SK-N-SH treated with all-trans-retinoic acid at 6 μM for 48 hours (cell line): ENCODE results near the gene PSAP.
"Not testable (repeated sequence)": the region's sequence is repeated elsewhere in the genome, so short reads cannot be mapped to it uniquely, and the experiment has no call there.

Experiments used
- ATAC-seq: fragments of 200-7000 bp; cut with Tn5 transposase; 3 replicates; pipeline ENCODE4 v1.9.1; 2020; ENCODE audit warnings: mild to moderate bottlenecking, moderate library complexity
- ARNTL ChIP-seq: fragments of 450-650 bp; formaldehyde crosslinking; IDR thresholded peaks from 2 replicates; pipeline ENCODE4 v1.5.0; 2020; ENCODE audit warnings: low read depth, mild to moderate bottlenecking, moderate library complexity, borderline replicate concordance
- BACH2 ChIP-seq: fragments of 250-450 bp; sonication (Bioruptor Pico); IDR thresholded peaks from 2 replicates; pipeline ENCODE4 v1.9.0; 2021; ENCODE audit warnings: mild to moderate bottlenecking, borderline replicate concordance
- CSDC2 ChIP-seq: fragments of 250-450 bp; sonication (Bioruptor Pico); IDR thresholded peaks from 2 replicates; pipeline ENCODE4 v1.5.0; 2020; ENCODE audit warnings: mild to moderate bottlenecking, moderate library complexity
- ISL1 ChIP-seq: fragments of 250-450 bp; sonication (Bioruptor Pico); IDR thresholded peaks from 2 replicates; pipeline ENCODE4 v2.1.2; 2022; ENCODE audit warnings: mild to moderate bottlenecking, moderate library complexity
- OSR1 ChIP-seq: fragments of 250-450 bp; sonication (Bioruptor Pico); IDR thresholded peaks from 2 replicates; pipeline ENCODE4 v1.8.0; 2022; ENCODE audit warnings: moderate library complexity, mild to moderate bottlenecking, inconsistent platforms
- PPARA ChIP-seq: fragments of 250-450 bp; sonication (Bioruptor Pico); IDR thresholded peaks from 2 replicates; pipeline ENCODE4 v1.5.0; 2020; ENCODE audit warnings: mild to moderate bottlenecking, borderline replicate concordance
- RARB ChIP-seq: fragments of 250-450 bp; sonication (Bioruptor Pico); IDR thresholded peaks from 2 replicates; pipeline ENCODE4 v1.8.0; 2021; ENCODE audit warnings: mild to moderate bottlenecking, moderate library complexity
- SNAI2 ChIP-seq: fragments of 250-450 bp; sonication (Bioruptor Pico); IDR thresholded peaks from 2 replicates; pipeline ENCODE4 v1.5.0; 2020; ENCODE audit warnings: mild to moderate bottlenecking, moderate library complexity
- TCF4 ChIP-seq: fragments of 250-450 bp; sonication (Bioruptor Pico); IDR thresholded peaks from 2 replicates; pipeline ENCODE4 v1.8.0; 2021; ENCODE audit warnings: mild to moderate bottlenecking, moderate library complexity, borderline replicate concordance
- ZC3H10 ChIP-seq: fragments of 250-450 bp; sonication (Bioruptor Pico); IDR thresholded peaks from 2 replicates; pipeline ENCODE4 v1.5.1; 2021; ENCODE audit warnings: mild to moderate bottlenecking, moderate library complexity
- ZNF565 ChIP-seq: fragments of 450-650 bp; formaldehyde crosslinking; conservative IDR thresholded peaks from 2 replicates; pipeline ENCODE4 v1.5.0; 2020; ENCODE audit warnings: low read depth, mild to moderate bottlenecking, moderate library complexity
- ZNF8 ChIP-seq: fragments of 450-650 bp; formaldehyde crosslinking; IDR thresholded peaks from 2 replicates; pipeline ENCODE4 v1.5.0; 2020; ENCODE audit warnings: mild to moderate bottlenecking, moderate library complexity
- TF ChIP-seq, protein P1 (sequence below): fragments of 250-450 bp; sonication (Bioruptor Pico); IDR thresholded peaks from 2 replicates; pipeline ENCODE4 v1.8.0; 2021; ENCODE audit warnings: low read depth, mild to moderate bottlenecking, moderate library complexity, borderline replicate concordance
- TF ChIP-seq, protein P2 (sequence below): fragments of 250-450 bp; sonication (Bioruptor Pico); IDR thresholded peaks from 2 replicates; pipeline ENCODE4 v1.8.0; 2020; ENCODE audit warnings: mild to moderate bottlenecking, moderate library complexity, borderline replicate concordance
- TF ChIP-seq, protein P3 (sequence below): fragments of 250-450 bp; sonication (Bioruptor Pico); IDR thresholded peaks from 2 replicates; pipeline ENCODE4 v1.5.0; 2020; ENCODE audit warnings: mild to moderate bottlenecking, moderate library complexity
- TF ChIP-seq, protein P4 (sequence below): fragments of 250-450 bp; sonication (Bioruptor Pico); IDR thresholded peaks from 2 replicates; pipeline ENCODE4 v1.5.1; 2021; ENCODE audit warnings: mild to moderate bottlenecking, moderate library complexity

Gene PSAP

DNA sequence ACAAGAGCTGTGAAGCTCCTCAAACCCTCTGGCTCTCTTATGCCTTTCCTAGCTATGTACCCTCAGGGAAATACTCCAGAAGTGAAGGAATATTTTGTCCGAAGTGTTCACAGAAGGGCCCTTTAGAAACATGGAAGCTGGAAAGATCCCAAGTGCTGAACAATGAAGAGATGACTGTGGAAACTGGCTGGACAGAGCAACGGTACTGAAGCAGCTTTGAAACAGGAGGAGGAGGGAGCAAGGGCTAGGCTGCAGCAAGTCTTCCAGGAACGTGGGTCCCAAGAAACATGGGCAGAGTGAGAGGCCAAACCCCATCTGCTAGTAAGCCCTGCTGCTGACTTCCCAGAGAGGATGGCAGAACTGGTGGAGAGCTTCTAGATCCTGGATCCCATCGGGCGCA is 3.0 kb upstream of the PSAP start:
- TF ChIP-seq, protein P1, sequence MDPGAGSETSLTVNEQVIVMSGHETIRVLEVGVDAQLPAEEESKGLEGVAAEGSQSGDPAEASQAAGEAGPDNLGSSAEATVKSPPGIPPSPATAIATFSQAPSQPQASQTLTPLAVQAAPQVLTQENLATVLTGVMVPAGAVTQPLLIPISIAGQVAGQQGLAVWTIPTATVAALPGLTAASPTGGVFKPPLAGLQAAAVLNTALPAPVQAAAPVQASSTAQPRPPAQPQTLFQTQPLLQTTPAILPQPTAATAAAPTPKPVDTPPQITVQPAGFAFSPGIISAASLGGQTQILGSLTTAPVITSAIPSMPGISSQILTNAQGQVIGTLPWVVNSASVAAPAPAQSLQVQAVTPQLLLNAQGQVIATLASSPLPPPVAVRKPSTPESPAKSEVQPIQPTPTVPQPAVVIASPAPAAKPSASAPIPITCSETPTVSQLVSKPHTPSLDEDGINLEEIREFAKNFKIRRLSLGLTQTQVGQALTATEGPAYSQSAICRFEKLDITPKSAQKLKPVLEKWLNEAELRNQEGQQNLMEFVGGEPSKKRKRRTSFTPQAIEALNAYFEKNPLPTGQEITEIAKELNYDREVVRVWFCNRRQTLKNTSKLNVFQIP (CRISPR knock-in tag): no peak
- no peak for TF ChIP-seq ISL1 (CRISPR knock-in tag)
- TF ChIP-seq BACH2 (CRISPR knock-in tag): no peak
- TF ChIP-seq, protein P2, sequence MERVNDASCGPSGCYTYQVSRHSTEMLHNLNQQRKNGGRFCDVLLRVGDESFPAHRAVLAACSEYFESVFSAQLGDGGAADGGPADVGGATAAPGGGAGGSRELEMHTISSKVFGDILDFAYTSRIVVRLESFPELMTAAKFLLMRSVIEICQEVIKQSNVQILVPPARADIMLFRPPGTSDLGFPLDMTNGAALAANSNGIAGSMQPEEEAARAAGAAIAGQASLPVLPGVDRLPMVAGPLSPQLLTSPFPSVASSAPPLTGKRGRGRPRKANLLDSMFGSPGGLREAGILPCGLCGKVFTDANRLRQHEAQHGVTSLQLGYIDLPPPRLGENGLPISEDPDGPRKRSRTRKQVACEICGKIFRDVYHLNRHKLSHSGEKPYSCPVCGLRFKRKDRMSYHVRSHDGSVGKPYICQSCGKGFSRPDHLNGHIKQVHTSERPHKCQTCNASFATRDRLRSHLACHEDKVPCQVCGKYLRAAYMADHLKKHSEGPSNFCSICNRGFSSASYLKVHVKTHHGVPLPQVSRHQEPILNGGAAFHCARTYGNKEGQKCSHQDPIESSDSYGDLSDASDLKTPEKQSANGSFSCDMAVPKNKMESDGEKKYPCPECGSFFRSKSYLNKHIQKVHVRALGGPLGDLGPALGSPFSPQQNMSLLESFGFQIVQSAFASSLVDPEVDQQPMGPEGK (CRISPR knock-in tag): no peak
- no peak for TF ChIP-seq PPARA (CRISPR knock-in tag)
- no peak for TF ChIP-seq CSDC2 (CRISPR knock-in tag)
- TF ChIP-seq, protein P3, sequence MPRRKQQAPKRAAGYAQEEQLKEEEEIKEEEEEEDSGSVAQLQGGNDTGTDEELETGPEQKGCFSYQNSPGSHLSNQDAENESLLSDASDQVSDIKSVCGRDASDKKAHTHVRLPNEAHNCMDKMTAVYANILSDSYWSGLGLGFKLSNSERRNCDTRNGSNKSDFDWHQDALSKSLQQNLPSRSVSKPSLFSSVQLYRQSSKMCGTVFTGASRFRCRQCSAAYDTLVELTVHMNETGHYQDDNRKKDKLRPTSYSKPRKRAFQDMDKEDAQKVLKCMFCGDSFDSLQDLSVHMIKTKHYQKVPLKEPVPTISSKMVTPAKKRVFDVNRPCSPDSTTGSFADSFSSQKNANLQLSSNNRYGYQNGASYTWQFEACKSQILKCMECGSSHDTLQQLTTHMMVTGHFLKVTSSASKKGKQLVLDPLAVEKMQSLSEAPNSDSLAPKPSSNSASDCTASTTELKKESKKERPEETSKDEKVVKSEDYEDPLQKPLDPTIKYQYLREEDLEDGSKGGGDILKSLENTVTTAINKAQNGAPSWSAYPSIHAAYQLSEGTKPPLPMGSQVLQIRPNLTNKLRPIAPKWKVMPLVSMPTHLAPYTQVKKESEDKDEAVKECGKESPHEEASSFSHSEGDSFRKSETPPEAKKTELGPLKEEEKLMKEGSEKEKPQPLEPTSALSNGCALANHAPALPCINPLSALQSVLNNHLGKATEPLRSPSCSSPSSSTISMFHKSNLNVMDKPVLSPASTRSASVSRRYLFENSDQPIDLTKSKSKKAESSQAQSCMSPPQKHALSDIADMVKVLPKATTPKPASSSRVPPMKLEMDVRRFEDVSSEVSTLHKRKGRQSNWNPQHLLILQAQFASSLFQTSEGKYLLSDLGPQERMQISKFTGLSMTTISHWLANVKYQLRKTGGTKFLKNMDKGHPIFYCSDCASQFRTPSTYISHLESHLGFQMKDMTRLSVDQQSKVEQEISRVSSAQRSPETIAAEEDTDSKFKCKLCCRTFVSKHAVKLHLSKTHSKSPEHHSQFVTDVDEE (CRISPR knock-in tag): no peak
- TF ChIP-seq RARB (CRISPR knock-in tag): no peak
- no peak for TF ChIP-seq ZNF8
- TF ChIP-seq ZNF565: no peak
- no peak for TF ChIP-seq SNAI2 (CRISPR knock-in tag)
- TF ChIP-seq, all 23 proteins: peak for 0
- ATAC-seq: no peak

DNA sequence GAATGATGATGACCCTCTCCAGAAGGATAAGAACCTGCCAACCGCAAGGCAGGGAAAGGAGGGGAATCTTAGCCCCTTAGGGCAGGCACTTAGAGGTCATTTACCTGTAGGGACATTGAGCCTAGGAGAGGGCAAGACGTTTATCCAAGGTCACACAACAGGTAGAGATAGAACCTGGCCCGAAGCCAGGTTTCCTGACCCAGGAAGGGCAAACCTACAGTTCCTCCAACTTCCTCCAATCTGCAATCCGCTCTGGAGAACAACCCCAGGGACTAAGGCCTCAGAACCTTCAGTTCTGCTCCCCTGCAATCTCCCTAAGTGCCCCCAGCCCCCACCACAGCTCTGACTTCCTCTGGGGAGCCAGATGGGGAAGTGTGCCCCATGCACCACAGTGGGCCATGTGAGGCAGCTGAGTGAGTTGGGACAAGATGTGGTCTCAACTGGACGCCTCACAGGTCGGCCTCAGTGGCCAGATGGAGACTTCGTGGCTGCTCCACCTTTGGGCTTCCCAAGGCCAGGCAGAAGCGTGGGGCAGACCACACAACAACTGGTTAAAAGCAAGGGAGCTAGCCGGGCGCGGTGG is 1.4 kb upstream of the PSAP start:
- ATAC-seq: no peak
- TF ChIP-seq ISL1 (CRISPR knock-in tag) (no peak), RARB (CRISPR knock-in tag) (no peak), BACH2 (CRISPR knock-in tag) (no peak), TCF4 (CRISPR knock-in tag) (no peak), SNAI2 (CRISPR knock-in tag) (no peak), ARNTL (CRISPR knock-in tag) (no peak), OSR1 (no peak), ZC3H10 (CRISPR knock-in tag) (no peak)
- TF ChIP-seq, protein P4, sequence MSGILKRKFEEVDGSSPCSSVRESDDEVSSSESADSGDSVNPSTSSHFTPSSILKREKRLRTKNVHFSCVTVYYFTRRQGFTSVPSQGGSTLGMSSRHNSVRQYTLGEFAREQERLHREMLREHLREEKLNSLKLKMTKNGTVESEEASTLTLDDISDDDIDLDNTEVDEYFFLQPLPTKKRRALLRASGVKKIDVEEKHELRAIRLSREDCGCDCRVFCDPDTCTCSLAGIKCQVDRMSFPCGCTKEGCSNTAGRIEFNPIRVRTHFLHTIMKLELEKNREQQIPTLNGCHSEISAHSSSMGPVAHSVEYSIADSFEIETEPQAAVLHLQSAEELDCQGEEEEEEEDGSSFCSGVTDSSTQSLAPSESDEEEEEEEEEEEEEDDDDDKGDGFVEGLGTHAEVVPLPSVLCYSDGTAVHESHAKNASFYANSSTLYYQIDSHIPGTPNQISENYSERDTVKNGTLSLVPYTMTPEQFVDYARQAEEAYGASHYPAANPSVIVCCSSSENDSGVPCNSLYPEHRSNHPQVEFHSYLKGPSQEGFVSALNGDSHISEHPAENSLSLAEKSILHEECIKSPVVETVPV (CRISPR knock-in tag): no peak
- TF ChIP-seq, protein P2 (CRISPR knock-in tag): no peak
- TF ChIP-seq, all 23 proteins: peak for 0

- not testable (repeated sequence) for ATAC-seq
These were observed 529 bp upstream of the PSAP start for GRCh38 chr10:71851465-71852095.
